Hair follicle dermal papilla cell (primary cell): Measurements from ENCODE around the gene HRH3. TPM values are rescaled to one million over a fixed set of nuclear protein-coding genes. Genes with fewer than 3 reads are reported as not detected.

Source experiments
- total RNA-seq: library from RNA; depleted of rRNA; stranded (reverse); fragments of >200 nt; gene quantifications from 2 replicates; pipeline ENCODE4 v1.2.3, GENCODE V29; 2012

Gene HRH3
- not detected in 2 replicates for total RNA-seq

DNA sequence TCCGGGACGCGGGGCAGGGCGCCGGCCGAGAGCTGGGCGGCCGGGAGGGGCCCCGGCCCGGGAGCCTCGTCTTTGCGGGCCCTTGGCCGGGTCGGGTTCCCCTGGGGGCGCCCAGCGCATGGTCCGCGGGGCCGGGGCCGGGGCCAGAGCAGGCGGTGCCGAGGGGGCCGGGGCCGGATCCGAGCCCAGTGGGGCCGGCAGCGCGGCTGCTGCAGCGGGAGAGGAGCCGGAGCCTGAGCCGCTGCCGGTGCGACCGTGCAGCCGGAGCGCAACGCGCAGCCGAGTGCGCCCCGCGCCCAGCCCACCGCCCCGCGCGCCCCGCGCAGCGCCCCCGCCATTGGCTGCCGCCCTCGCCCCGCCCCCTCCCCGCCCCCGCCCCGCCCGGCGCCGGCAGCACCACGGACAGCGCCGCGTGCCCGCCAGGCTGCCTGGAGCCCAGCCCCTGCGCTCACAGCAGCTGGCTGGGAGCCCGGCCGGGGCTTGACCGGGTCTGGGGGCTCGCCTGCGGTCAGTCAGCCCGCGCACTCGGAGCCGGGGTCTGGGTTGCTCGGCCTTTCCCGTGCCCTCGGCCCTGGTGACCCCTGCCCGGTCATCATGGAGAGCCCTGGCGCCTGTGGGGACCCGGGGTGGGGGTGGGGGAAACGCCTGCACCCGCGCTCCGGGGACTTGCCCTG lies at the start of gene HRH3:
TSS of gene HRH3 (minus strand) at position 287 of the 674 bp plus-strand sequence. CDS start 308 bp downstream, outside the sequence.

DNA sequence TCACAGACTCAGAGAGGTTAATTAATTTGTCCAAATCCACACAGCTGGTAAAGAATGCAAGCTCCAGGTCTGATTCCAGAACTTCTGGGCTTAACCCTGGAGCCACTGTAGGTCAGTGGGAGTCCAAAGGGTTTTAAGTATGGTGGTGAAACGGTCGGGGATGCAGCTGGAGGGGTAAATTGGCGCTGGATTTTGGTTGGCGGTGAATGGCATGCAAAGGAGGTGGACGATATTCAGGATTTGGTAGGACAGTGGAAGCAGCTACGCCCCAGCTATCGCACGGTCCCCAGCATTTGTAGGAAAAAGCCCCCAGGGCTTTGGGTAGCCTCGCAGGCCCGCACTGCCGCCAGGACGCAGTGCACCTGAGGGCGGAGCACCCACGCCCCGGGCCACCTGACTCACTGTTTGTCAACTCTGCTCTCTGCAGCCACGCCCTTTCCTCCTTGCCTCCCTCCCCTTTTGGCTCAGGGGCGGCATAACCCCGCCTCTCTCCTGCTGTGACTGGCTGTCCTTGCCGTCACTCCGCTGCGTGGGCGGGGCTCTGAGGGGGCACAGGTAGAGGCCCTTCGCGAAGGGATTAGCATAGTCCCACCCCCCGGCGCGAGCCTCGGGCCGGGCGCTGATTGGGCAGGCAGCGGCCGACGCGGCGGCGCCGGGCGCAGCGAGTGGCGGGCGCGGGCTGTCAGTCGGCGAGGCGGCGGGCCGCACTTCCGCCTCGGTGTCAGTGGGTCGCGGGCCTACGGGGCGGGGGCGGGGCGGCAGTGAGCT lies 17.9 kb upstream of the HRH3 start, which contains the start of gene OSBPL2:
TSS of gene OSBPL2 (plus strand) at position 721 of the 768 bp plus-strand sequence. CDS start 17,664 bp downstream, outside the sequence.

DNA sequence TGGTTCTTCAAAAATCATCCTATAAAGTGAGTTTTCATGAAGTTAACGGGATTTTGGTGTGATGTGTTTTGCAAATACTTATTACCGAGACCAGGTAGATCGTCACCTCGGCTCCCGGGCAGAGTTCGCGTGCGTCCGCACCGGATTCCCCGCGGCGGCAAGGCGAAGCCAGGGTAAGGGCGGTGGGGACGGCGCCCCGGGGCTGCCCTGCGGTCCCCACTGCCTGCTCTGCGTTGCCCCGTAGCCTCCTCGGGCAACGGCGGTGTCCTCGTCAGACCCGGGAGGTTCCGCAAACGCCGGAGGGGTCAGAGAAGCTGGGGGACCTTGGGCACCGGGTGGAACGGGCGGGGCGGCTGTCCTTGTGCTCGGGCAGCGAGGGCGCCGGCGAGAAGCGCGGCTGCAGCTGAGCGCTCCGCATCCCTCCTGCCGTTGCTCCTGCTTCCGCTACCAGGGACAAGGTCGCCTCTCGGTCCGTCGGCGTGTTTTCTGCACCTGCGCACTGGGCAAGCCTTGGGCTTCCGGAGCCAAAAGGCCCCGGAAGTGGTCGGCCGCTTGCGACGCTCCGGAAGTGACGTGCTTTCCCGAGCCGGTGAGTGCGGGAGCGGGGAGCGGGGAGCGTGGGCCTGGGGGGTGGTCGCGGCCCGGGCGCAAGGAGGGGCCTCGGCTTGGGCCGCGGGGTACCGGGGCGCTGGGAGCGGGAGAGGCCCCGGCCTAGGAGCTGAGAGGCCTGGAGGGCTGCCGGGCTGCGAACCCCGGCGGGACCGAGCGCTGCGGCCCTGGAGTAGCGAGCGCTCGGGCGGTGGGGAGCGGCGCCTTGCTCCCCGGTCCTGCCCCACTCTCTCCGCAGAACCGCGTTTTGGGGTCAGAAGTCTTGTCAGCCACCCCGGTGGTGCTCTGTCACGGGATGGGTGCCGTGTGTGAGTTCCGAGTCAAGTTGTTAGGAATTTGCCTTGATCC lies 37.3 kb downstream of the HRH3 start, which contains the start of gene MTG2:
TSS of gene MTG2 (plus strand) at position 560 of the 957 bp plus-strand sequence. CDS start 10,393 bp downstream, outside the sequence.

Other genes starting within 250 kb of the HRH3 start
- gene TAF4, start 154.4 kb downstream of the HRH3 start, total RNA-seq: 5.1 and 5.8 TPM in 2 replicates
- gene LSM14B, start 97.8 kb downstream of the HRH3 start, total RNA-seq: 65.9 and 73.3 TPM in 2 replicates
- 152 and 178 TPM in 2 replicates for gene PSMA7, start 76.9 kb downstream of the HRH3 start, total RNA-seq
- 14.2 and 16.2 TPM in 2 replicates for gene SS18L1, start 76.5 kb downstream of the HRH3 start, total RNA-seq
- gene MTG2, start 37.2 kb downstream of the HRH3 start, total RNA-seq: 13.6 and 23.5 TPM in 2 replicates
- gene OSBPL2, start 18.2 kb upstream of the HRH3 start, total RNA-seq: 45.4 and 46.6 TPM in 2 replicates
- gene ADRM1, start 82.7 kb upstream of the HRH3 start, total RNA-seq: 86.6 and 90.1 TPM in 2 replicates
- gene LAMA5, start 147.0 kb upstream of the HRH3 start, total RNA-seq: 12.8 and 14.3 TPM in 2 replicates
- 438 and 731 TPM in 2 replicates for gene RPS21, start 166.8 kb upstream of the HRH3 start, total RNA-seq
- gene CABLES2, start 187.0 kb upstream of the HRH3 start, total RNA-seq: 2.1 and 2.3 TPM in 2 replicates
- not detected in 2 replicates for gene RBBP8NL, start 207.3 kb upstream of the HRH3 start, total RNA-seq